ENCODE measurements around the gene FYN.

- TF ChIP-seq CEBPZ (IDR thresholded peaks at IDR 0.05; ENCODE audit: low read length) = no peak
- TF ChIP-seq RNF2 (conservative IDR thresholded peaks at IDR 0.05; ENCODE audit: low read depth) = no peak
- TF ChIP-seq TRIM24 (CRISPR knock-in tag; IDR thresholded peaks at IDR 0.05) = no peak
- TF ChIP-seq, protein P1, sequence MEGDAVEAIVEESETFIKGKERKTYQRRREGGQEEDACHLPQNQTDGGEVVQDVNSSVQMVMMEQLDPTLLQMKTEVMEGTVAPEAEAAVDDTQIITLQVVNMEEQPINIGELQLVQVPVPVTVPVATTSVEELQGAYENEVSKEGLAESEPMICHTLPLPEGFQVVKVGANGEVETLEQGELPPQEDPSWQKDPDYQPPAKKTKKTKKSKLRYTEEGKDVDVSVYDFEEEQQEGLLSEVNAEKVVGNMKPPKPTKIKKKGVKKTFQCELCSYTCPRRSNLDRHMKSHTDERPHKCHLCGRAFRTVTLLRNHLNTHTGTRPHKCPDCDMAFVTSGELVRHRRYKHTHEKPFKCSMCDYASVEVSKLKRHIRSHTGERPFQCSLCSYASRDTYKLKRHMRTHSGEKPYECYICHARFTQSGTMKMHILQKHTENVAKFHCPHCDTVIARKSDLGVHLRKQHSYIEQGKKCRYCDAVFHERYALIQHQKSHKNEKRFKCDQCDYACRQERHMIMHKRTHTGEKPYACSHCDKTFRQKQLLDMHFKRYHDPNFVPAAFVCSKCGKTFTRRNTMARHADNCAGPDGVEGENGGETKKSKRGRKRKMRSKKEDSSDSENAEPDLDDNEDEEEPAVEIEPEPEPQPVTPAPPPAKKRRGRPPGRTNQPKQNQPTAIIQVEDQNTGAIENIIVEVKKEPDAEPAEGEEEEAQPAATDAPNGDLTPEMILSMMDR (CRISPR knock-in tag; IDR thresholded peaks at IDR 0.05) = no peak
- TF ChIP-seq CEBPB (IDR thresholded peaks at IDR 0.05; ENCODE audit: borderline replicate concordance, low read depth, low read length) = no peak
- TF ChIP-seq EZH2 (conservative IDR thresholded peaks at IDR 0.05; ENCODE audit: low read depth, low read length) = no peak
- no peak for TF ChIP-seq SP1 (IDR thresholded peaks at IDR 0.05)
- TF ChIP-seq SP1 (CRISPR knock-in tag; IDR thresholded peaks at IDR 0.05) = no peak
- TF ChIP-seq MEF2D (CRISPR knock-in tag; IDR thresholded peaks at IDR 0.05) = no peak
- TF ChIP-seq ZFAT (CRISPR knock-in tag; conservative IDR thresholded peaks at IDR 0.05) = no peak
These were observed 126.3 kb downstream of the FYN start for GRCh38 chr6:111746983-111747382.

Data from HepG2 (cell line).